H7 (cell line): Measurements from ENCODE around the gene NES. TPM values are rescaled to one million over a fixed set of nuclear protein-coding genes. Genes with fewer than 3 reads are reported as not detected.

Experiments
- DNase-seq: peaks from one replicate; pipeline ENCODE4 v3.0.0; 2012
- H3K27me3 ChIP-seq: 2 replicates; pipeline ENCODE4 v1.6.0; 2011; ENCODE audit warnings: mild to moderate bottlenecking, low read length; ENCODE audit not compliant: control insufficient read depth, insufficient read depth
- H3K36me3 ChIP-seq: replicated peaks from 2 replicates; pipeline ENCODE4 v1.5.1; 2011; ENCODE audit warnings: low read length; ENCODE audit not compliant: control insufficient read depth, insufficient read depth
- H3K4me3 ChIP-seq: 2 replicates; pipeline ENCODE4 v1.5.1; 2011; ENCODE audit warnings: low read depth, mild to moderate bottlenecking, control low read depth, low read length, moderate library complexity; ENCODE audit not compliant: insufficient read depth
- total RNA-seq: library from RNA; depleted of rRNA; stranded (reverse); fragments of >200 nt; shearing (Covaris generic); gene quantifications from 2 replicates; pipeline ENCODE4 v1.2.3, GENCODE V29; 2014; rRNA removed

The NES gene, protein sequence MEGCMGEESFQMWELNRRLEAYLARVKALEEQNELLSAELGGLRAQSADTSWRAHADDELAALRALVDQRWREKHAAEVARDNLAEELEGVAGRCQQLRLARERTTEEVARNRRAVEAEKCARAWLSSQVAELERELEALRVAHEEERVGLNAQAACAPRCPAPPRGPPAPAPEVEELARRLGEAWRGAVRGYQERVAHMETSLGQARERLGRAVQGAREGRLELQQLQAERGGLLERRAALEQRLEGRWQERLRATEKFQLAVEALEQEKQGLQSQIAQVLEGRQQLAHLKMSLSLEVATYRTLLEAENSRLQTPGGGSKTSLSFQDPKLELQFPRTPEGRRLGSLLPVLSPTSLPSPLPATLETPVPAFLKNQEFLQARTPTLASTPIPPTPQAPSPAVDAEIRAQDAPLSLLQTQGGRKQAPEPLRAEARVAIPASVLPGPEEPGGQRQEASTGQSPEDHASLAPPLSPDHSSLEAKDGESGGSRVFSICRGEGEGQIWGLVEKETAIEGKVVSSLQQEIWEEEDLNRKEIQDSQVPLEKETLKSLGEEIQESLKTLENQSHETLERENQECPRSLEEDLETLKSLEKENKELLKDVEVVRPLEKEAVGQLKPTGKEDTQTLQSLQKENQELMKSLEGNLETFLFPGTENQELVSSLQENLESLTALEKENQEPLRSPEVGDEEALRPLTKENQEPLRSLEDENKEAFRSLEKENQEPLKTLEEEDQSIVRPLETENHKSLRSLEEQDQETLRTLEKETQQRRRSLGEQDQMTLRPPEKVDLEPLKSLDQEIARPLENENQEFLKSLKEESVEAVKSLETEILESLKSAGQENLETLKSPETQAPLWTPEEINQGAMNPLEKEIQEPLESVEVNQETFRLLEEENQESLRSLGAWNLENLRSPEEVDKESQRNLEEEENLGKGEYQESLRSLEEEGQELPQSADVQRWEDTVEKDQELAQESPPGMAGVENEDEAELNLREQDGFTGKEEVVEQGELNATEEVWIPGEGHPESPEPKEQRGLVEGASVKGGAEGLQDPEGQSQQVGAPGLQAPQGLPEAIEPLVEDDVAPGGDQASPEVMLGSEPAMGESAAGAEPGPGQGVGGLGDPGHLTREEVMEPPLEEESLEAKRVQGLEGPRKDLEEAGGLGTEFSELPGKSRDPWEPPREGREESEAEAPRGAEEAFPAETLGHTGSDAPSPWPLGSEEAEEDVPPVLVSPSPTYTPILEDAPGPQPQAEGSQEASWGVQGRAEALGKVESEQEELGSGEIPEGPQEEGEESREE (N-terminal part only)
- 220 and 231 TPM in 2 replicates for total RNA-seq

DNA sequence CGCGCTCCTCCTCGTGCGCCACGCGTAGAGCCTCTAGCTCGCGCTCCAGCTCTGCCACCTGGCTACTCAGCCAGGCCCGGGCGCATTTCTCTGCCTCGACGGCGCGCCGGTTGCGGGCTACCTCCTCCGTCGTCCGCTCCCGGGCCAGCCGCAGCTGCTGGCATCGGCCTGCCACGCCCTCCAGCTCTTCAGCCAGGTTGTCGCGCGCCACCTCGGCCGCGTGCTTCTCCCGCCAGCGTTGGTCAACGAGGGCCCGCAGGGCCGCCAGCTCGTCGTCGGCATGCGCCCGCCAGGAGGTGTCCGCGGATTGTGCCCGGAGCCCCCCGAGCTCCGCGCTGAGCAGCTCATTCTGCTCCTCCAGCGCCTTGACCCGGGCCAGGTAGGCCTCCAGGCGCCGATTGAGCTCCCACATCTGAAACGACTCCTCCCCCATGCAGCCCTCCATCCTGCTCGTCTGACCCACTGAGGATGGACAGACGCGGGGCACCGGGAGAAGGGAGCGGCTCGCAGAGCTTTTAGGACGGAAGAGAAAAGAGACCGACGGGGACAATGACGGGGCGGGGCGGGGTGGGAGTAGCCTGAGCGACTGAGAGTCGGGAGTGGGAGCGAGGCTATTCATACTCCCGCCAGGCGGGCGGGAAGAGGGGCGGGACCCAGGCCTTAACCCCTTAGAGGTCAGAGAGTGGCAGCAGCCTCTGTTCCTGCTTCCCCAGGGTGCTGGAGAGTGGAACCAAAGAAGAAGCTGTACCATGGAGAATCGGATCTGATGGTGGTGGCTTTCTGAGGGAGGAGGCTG, at the start of gene NES:
NES (minus strand) TSS at position 588 of the 796 bp plus-strand sequence; CDS start at position 445, 143 bp downstream.
- peak within 1 kb of the TSS; percentile 94 for H3K4me3 ChIP-seq
- DNase-seq: peak; percentile 93
- H3K36me3 ChIP-seq: peaks cover 20% of the 10 kb centered on the region
- H3K27me3 ChIP-seq: no peaks in the 10 kb centered on the region; the same call in 1 of the 2 replicates

DNA sequence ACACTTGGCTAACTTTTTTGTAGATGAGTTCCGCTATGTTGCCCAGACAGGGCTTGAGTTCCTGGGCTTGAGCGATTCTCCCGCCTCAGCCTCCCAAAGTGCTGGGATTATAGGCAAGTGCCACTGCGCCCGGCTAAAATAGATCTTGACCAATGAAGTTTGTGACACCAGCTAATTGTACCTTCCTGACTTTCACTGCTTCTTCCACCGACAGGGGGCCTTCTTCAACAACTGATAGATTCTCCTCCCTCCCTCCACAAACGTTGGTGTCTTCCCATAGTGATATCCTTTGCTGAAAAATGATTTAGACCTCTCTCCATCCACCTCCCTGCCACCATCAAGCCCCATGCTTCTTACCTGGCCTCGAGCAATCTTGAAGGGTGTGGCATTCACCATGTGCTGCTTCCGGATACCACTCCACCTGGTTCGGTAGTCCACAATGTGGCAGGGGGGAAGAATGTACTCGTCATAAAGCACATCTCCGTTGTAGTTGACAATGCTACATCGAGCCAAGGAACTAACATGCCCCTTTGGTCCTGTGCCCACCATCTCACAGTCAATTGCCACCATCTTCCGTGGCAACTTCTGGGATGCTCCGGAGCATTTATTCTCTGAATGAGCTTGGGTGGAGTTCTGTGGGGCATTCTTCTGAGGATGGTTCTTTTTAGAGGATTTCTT, 49.5 kb upstream of the NES start:
- Histone ChIP-seq H3K36me3 (peaks cover 17% of the 10 kb centered on the region), H3K27me3 (no peaks in the 10 kb centered on the region), H3K4me3 (peak overlapping the region; percentile 27; the same call in 1 of the 2 replicates)
- DNase-seq: peak; percentile 77

DNA sequence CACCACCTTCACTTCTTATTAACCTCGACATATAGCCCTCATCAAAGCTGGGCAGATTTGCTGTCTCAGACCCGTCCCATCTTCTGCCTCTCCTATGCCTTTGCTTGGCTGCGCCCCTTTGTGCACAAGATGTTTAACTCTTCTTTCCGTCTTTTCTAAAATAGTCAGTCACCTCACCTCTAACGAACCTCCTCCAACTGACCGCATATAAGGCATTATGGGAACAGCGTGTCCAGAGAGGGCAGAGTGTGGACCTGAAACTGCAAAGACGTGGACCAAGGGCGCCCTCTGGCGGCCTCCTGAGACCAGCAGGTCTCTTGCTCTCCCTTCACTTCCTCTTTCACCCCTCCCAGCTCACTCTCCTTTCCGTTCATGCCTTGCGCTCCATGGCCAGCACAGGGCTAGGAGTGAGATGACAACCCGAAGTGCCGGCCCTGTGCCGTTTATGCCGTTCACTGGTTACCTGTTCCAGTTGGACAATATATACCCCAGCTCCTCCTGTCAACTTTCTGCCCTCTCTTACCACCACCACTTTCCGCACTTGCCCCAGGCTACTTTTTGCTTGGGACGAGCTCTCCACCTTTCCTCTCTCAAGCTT, 48.6 kb upstream of the NES start:
- peak; percentile 91 for DNase-seq
- H3K4me3 ChIP-seq: peak overlapping the region; percentile 27
- peaks cover 21% of the 10 kb centered on the region for H3K36me3 ChIP-seq
- H3K27me3 ChIP-seq: no peaks in the 10 kb centered on the region

DNA sequence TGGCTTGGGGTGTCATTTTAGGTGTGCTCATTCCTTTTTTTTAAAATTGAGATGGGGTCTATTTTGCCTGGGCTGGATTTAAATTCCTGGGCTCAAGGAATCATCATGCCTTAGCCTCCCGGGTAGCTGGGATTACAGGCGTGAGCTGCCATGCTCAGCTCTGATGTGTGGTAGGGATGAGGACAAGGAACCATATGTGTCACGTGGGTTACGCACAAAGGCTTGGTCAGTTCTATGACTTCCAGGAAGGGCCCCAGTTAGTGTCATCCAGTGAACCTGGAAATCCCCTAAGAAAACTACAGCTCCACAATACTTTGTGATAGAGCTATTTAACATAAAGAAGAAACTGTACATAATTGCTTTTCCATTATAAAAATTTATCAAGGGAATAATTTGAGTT, 44.3 kb upstream of the NES start:
- DNase-seq: no peak
- Histone ChIP-seq H3K27me3 (no peaks in the 10 kb centered on the region), H3K36me3 (peaks cover 21% of the 10 kb centered on the region), H3K4me3 (no peak overlapping the region)

DNA sequence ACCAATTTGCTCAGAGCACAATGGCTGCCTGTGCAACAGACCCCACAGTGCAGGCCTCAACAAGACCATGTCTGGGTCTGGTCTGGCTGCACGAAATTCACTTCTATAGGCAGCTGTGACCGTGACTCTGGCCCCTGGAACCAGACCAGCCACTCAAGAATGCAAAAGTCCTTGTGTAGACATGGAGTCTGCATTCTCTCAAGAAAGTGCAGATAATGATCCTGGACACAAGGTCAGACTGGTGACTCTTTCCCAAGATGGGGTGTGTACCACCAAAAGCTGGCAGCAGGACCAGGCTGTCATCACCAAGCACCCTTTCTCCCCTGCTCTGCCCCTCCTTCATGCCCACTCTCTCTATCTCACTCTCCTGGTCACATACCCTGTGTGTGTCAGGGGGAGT, 43.9 kb upstream of the NES start:
- Histone ChIP-seq H3K36me3 (peaks cover 21% of the 10 kb centered on the region), H3K27me3 (no peaks in the 10 kb centered on the region), H3K4me3 (no peak overlapping the region)
- DNase-seq: no peak

DNA sequence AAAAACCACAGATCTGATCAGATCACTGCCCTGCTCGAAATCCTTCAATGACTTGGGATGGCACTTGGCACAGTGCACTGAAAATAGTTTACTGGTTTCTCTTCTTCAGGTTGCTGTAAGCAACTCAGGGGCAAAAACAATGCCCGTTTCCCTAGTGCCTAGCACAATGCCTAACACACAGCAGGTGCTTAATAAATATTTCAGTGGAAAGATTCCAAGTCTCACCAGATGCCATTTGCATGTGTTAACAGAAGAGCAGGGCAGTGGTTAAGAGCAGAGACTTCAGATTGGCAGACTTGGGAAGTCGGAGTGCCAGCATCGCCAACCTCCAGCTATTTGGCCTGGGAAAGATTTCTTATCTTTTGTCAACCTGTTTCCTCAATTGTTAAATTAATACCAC, 40.1 kb upstream of the NES start:
- no peak overlapping the region for H3K4me3 ChIP-seq
- no peaks in the 10 kb centered on the region for H3K27me3 ChIP-seq
- peaks cover 4% of the 10 kb centered on the region for H3K36me3 ChIP-seq
- no peak for DNase-seq

DNA sequence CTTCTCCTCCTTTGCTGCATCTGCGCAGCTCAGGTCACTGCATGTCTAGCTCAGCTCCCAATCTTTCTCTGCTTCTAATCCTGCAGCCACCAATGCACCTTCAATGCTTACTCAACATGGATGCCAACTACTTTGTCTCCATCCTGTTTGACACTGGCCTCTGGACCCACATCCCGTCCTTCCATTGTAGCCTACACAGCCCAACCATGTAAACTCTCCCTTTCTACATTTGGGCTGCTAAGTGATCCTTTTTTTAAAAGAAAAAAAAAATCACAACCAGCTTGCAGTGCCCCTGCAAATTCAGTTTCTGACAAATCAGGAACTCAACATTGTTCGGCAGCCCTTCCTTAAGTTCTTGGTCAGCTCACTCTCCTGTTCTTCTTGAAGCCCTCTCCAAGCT, 37.6 kb upstream of the NES start:
- Histone ChIP-seq H3K27me3 (no peaks in the 10 kb centered on the region), H3K4me3 (no peak overlapping the region), H3K36me3 (no peaks in the 10 kb centered on the region)
- DNase-seq: no peak

DNA sequence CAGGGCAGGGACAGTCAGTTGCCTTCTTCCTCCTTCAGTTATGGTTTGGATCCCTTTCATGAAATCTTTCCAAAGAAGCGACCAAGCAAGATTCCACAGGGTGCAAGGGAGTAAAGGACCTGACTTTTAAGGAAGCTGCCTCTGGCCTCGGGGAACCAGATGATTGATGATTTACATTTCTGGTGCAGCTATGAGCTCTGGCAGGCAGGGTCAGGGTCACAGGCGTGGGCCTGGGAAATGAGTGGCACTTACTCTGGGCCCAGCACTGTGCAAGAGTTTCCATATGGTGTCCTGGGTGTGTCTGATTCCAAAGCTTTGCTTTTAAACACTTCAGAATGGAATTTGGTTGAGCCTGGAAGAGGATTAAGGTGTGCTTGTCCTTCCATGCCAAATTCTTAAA, 35.4 kb upstream of the NES start:
- Histone ChIP-seq H3K4me3 (no peak overlapping the region), H3K27me3 (no peaks in the 10 kb centered on the region), H3K36me3 (no peaks in the 10 kb centered on the region)
- DNase-seq: no peak

DNA sequence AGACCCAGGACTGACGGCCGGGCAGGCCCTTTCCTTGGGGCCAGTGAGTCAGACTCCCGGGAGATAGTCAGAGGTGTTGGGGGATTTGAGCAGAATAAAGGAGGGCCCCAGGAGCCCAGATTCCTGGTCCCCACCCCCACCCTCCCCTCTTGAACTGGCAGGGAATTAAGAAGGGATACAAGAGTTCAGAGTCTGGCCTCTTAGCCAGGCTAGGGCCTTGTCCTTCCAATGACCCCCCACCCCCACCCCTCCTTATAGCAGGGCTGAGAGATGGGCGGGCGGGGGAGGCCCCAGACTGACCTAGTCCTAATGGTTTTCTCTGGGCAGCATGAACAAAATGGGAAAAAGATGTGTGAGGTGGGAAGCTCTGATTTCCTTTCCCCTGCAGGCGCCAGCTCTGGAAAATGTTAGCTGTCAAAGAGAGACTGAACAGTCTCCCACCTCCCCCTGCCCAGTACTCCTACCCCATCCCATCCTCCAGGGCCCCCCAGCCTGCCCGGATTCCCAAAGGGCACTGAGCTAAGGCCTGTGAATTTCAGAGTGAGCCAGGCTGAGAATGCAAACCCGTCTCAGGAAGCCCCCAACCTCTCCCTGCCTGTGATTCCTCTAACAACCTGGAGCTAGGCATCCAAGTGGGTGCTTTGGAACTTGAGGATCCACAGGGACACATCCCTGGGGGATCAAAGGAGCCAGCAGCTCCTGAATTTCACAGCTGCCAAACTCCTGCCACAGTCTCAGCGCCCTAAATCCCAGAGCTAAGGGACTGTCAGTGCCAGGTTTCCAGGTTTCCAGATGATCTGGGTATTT, 34.0 kb upstream of the NES start:
- H3K27me3 ChIP-seq: no peaks in the 10 kb centered on the region
- H3K36me3 ChIP-seq: no peaks in the 10 kb centered on the region
- H3K4me3 ChIP-seq: no peak overlapping the region
- DNase-seq: peak; percentile 73

DNA sequence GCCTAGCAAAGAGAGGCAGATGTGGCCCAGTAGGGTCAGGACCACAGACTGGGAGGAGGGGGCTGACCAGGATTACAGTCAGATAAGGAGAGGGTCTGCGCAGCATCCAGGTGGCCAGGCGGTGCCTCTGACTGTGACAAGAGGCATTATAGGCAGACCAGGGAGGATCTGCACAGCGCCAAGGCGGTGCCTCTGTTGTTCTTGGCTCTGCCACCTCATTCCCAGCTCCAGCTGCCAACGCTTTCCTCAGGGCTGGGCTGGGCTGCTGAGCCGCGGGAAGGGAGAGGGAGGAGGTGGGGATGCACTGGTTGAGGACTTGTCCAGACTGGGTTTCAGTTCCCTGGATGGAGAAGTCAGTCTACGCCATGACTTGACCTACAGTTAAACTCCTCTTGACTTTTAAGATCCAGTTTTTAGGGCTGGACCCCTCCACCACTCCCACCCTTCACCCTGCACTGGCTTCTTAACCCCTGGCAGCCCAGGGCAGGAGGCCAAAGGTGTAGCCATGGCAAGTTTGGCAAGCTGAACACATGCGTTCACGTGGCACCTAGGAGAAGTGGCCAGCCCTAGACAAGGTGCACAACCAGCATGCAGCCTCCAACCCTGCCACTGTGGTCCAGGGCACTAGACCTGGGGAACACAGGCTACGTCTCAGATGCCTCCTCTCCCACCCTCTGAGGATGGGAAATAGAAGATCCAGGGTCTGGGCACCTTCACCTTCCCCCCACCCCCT, 32.7 kb upstream of the NES start:
- DNase-seq: no peak
- Histone ChIP-seq H3K27me3 (peaks cover 5% of the 10 kb centered on the region), H3K4me3 (no peak overlapping the region), H3K36me3 (no peaks in the 10 kb centered on the region)

DNA sequence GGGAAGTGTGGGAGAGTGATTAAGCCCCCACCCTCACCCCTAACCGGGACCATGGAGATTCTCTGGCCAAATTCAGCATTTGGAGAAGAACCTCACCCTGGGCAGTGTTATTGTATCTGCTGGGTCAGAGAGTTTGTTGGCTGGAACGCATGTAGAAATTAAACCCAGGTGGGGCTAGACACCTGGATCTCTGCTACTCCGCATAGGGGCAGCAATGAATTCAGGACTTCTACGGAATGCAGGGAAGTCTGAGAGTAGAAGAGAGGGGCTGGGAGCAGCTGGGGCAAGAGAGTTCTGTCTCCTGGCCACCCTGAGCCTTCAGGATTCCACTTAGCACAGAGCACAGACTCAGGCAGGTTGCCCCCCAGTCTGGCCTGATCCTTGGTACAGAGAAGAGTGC, 31.8 kb upstream of the NES start:
- no peak overlapping the region for H3K4me3 ChIP-seq
- H3K27me3 ChIP-seq: peaks cover 14% of the 10 kb centered on the region
- no peaks in the 10 kb centered on the region for H3K36me3 ChIP-seq
- peak; percentile 44 for DNase-seq

DNA sequence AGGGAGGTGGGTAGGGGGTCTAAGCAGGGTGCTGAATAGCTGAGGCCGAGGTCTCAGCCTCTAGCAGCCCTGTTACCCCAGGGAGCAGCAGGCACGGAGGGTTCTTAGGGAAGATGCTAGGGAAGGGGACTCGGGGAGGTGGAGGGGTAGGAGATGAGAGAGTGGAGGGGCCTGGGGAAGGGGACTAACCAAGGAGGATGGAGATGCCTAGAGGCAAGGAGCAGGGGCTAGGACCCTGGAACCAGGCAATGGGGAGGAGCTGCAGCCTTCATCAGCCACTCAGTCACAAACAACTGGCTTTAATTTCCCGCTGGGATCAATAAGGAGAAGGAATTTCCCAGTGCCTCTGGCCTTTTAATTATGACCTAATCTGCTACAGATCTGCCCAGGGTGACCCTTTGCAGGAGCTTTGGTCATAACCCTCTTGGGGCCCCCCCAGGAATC, 31.0 kb upstream of the NES start:
- Histone ChIP-seq H3K4me3 (peak overlapping the region; percentile 80; the same call in 1 of the 2 replicates), H3K27me3 (peaks cover 18% of the 10 kb centered on the region), H3K36me3 (no peaks in the 10 kb centered on the region)
- DNase-seq: peak; percentile 87
